Tibial artery (tissue), 4 donors: ENCODE data around the gene PRDM16.

Experiments
- DNase-seq, 2 donors: peaks; one replicate each; pipeline ENCODE4 v3.0.0-alpha.2; 2019
- H3K27ac ChIP-seq, 2 donors: fragments of 200-600 bp; sonication (generic) in 1 of 2; 1 replicate in 1 of 2; 2 replicates in 1 of 2; pipeline ENCODE4 v1.5.1; 2018 to 2019; ENCODE audit warnings: mild to moderate bottlenecking in 1 of 2
- H3K27me3 ChIP-seq, 2 donors: fragments of 200-600 bp; sonication (generic) in 1 of 2; one replicate each; pipeline versions ENCODE4 v1.5.1 to v1.6.0; 2016 to 2019
- H3K36me3 ChIP-seq, 3 donors: fragments of 200-600 bp; sonication (generic) in 2 of 3; one replicate each; pipeline ENCODE4 v1.5.1; 2016 to 2019; ENCODE audit warnings: mild to moderate bottlenecking in 2 of 3
- H3K4me1 ChIP-seq, 4 donors: fragments of 200-600 bp; sonication (generic) in 2 of 4; 1 replicate in 3 of 4; 2 replicates in 1 of 4; pipeline ENCODE4 v1.5.1; 2016 to 2019
- H3K4me3 ChIP-seq, 2 donors: fragments of 200-600 bp; sonication (generic) in 1 of 2; 1 replicate in 1 of 2; 2 replicates in 1 of 2; pipeline ENCODE4 v1.5.1; 2018 to 2019; ENCODE audit warnings: mild to moderate bottlenecking in 2 of 2
- H3K9me3 ChIP-seq, 3 donors: fragments of 200-600 bp; sonication (generic) in 1 of 3; one replicate each; pipeline ENCODE4 v1.5.1; 2016 to 2019
- CTCF ChIP-seq, 2 experiments: fragments of 200-600 bp in 1 of 2; fragments of 450-650 bp in 1 of 2; IDR thresholded peaks; one replicate each; pipeline ENCODE4 v1.5.1; 2017 to 2019; ENCODE audit warnings: antibody characterized with exemption in 2 of 2, mild to moderate bottlenecking in 1 of 2, moderate library complexity in 1 of 2
- intact Hi-C: fragments of 100-400 bp; cut with DNase I; formaldehyde crosslinking; loops from one replicate; pipeline ENCODE4 v1.15.0; 2023; ENCODE audit warnings: low total_unique reads

PRDM16 gene

GRCh38 chr1:3226191-3226590, 157.2 kb downstream of the PRDM16 start:
- H3K27ac ChIP-seq: peak overlapping the region; percentile 31 to 49
- TF ChIP-seq CTCF (IDR thresholded peaks at IDR 0.05): no peak
- intact Hi-C loops: no loop called here
- H3K36me3 ChIP-seq: no peaks in the 10 kb centered on the region
- no peak for DNase-seq
- no peaks in the 10 kb centered on the region for H3K27me3 ChIP-seq
- H3K4me3 ChIP-seq: no peak overlapping the region
- no peaks in the 10 kb centered on the region for H3K9me3 ChIP-seq
- peaks cover 0 to 49% (median 25%) of the 10 kb centered on the region in 4 donors for H3K4me1 ChIP-seq

- peak overlapping the region in 1 of 2 donors; percentile 31 for H3K27ac ChIP-seq
- TF ChIP-seq CTCF (IDR thresholded peaks at IDR 0.05): no peak
- intact Hi-C loops: no loop called here
- H3K36me3 ChIP-seq: no peaks in the 10 kb centered on the region
- no peak for DNase-seq
- peaks cover 0 to 43% (median 19%) of the 10 kb centered on the region in 4 donors for H3K4me1 ChIP-seq
- no peaks in the 10 kb centered on the region for H3K9me3 ChIP-seq
- no peaks in the 10 kb centered on the region for H3K27me3 ChIP-seq
- H3K4me3 ChIP-seq: no peak overlapping the region
These were observed 157.8 kb downstream of the PRDM16 start for GRCh38 chr1:3226701-3227350.

- Histone ChIP-seq H3K9me3 (no peaks in the 10 kb centered on the region), H3K4me3 (no peak overlapping the region), H3K4me1 (peaks cover 0 to 38% (median 14%) of the 10 kb centered on the region in 4 donors), H3K27me3 (no peaks in the 10 kb centered on the region), H3K36me3 (no peaks in the 10 kb centered on the region), H3K27ac (no peak overlapping the region)
- intact Hi-C loops: no loop called here
- TF ChIP-seq CTCF (IDR thresholded peaks at IDR 0.05): no peak
- DNase-seq: no peak
These were observed 158.3 kb downstream of the PRDM16 start for GRCh38 chr1:3227351-3227704.

- H3K36me3 ChIP-seq: no peaks in the 10 kb centered on the region
- TF ChIP-seq CTCF (IDR thresholded peaks at IDR 0.05): no peak
- no peak for DNase-seq
- H3K9me3 ChIP-seq: no peaks in the 10 kb centered on the region
- no peak overlapping the region for H3K27ac ChIP-seq
- peaks cover 0 to 32% (median 9%) of the 10 kb centered on the region in 4 donors for H3K4me1 ChIP-seq
- no peaks in the 10 kb centered on the region for H3K27me3 ChIP-seq
- no peak overlapping the region for H3K4me3 ChIP-seq
- intact Hi-C loops: no loop called here
These were observed 158.9 kb downstream of the PRDM16 start for GRCh38 chr1:3227893-3228292.

GRCh38 chr1:3229081-3229725, 160.2 kb downstream of the PRDM16 start:
- no peaks in the 10 kb centered on the region for H3K9me3 ChIP-seq
- TF ChIP-seq CTCF (IDR thresholded peaks at IDR 0.05): no peak
- peaks cover 0 to 23% (median 9%) of the 10 kb centered on the region in 4 donors for H3K4me1 ChIP-seq
- H3K27me3 ChIP-seq: no peaks in the 10 kb centered on the region
- no peak overlapping the region for H3K4me3 ChIP-seq
- intact Hi-C loops: no loop called here
- no peaks in the 10 kb centered on the region for H3K36me3 ChIP-seq
- DNase-seq: no peak
- no peak overlapping the region for H3K27ac ChIP-seq
